ENCODE measurements around the gene FLNC. TPM values are rescaled to one million over a fixed set of nuclear protein-coding genes. Genes with fewer than 3 reads are reported as not detected.

Gene FLNC
- total RNA-seq, 4 donors from 2014 or later = 21.3 to 234 (median 57.9) TPM

GRCh38 chr7:128884561-128885369 lies 54.6 kb downstream of the FLNC start:
- Histone ChIP-seq H3K9me3 (no peaks in the 10 kb centered on the region), H3K27me3 (peaks cover 3% of the 10 kb centered on the region), H3K4me1 (no peaks in the 10 kb centered on the region), H3K27ac (no peak overlapping the region), H3K4me3 (no peak overlapping the region), H3K36me3 (no peaks in the 10 kb centered on the region)
- intact Hi-C loops (cut with DNase I; ENCODE audit: low total_unique reads) = loop anchor here (10.0 kb wide), 1 partner anchor 410 kb away; the partner anchor contains the start of gene METTL2B
- TF ChIP-seq EP300 (IDR thresholded peaks at IDR 0.05; ENCODE audit: low read depth) (no peak), POLR2A (IDR thresholded peaks at IDR 0.05) (no peak), CTCF (IDR thresholded peaks at IDR 0.05) (no peak), POLR2AphosphoS5 (IDR thresholded peaks at IDR 0.05) (no peak)
- in situ Hi-C loops (cut with MboI; ENCODE audit: low pct_ligation_motif_present in 1 of 4, low pct_unique_long_range_greater_than_20kb in 1 of 4, low sequenced_read_pairs in 3 of 4) = loop anchor here in 1 of 4 donors (25.0 kb wide), 1 partner anchor 272 kb away; no protein-coding TSS in a partner anchor
- WGBS, 2 donors (ENCODE audit: low coverage in 1 of 2) = 82% methylated on average over 25 of the region's 26 CpGs; no CpG with 5 or more reads in 1 of the 2 donors
- DNase-seq = no peak

- 87 to 94% methylated on average over 3 to 10 of the region's 10 CpGs for WGBS, 2 donors (ENCODE audit: low coverage in 1 of 2)
- in situ Hi-C loops (cut with MboI; ENCODE audit: low pct_ligation_motif_present in 1 of 4, low pct_unique_long_range_greater_than_20kb in 1 of 4, low sequenced_read_pairs in 3 of 4) (loop anchor here in 1 of 4 donors (25.0 kb wide), 1 partner anchor 273 kb away; no protein-coding TSS in a partner anchor), intact Hi-C loops (cut with DNase I; ENCODE audit: low total_unique reads) (loop anchor here (10.0 kb wide), 1 partner anchor 411 kb away; the partner anchor contains the start of gene METTL2B)
- no peaks in the 10 kb centered on the region for H3K36me3 ChIP-seq
- H3K27ac ChIP-seq = no peak overlapping the region
- DNase-seq = no peak
- peaks cover 0 to under 1% (median under 1%) of the 10 kb centered on the region in 4 donors for H3K4me1 ChIP-seq
- H3K27me3 ChIP-seq = peaks cover 10% of the 10 kb centered on the region
- no peaks in the 10 kb centered on the region for H3K9me3 ChIP-seq
- no peak for TF ChIP-seq CTCF (IDR thresholded peaks at IDR 0.05)
- no peak for TF ChIP-seq EP300 (IDR thresholded peaks at IDR 0.05; ENCODE audit: low read depth)
- TF ChIP-seq POLR2A (IDR thresholded peaks at IDR 0.05) = no peak
- no peak for TF ChIP-seq POLR2AphosphoS5 (IDR thresholded peaks at IDR 0.05)
- no peak overlapping the region for H3K4me3 ChIP-seq
Observed at GRCh38 chr7:128885370-128886187, 55.4 kb downstream of the FLNC start.

GRCh38 chr7:128886391-128887168 lies 56.4 kb downstream of the FLNC start:
- H3K4me3 ChIP-seq = no peak overlapping the region
- no peaks in the 10 kb centered on the region for H3K36me3 ChIP-seq
- H3K4me1 ChIP-seq = peaks cover 5 to 10% (median 7%) of the 10 kb centered on the region in 4 donors
- in situ Hi-C loops (cut with MboI; ENCODE audit: low pct_ligation_motif_present in 1 of 4, low pct_unique_long_range_greater_than_20kb in 1 of 4, low sequenced_read_pairs in 3 of 4) = loop anchor here in 1 of 4 donors (25.0 kb wide), 1 partner anchor 274 kb away; no protein-coding TSS in a partner anchor
- no peak for DNase-seq
- peaks cover 20% of the 10 kb centered on the region for H3K27me3 ChIP-seq
- intact Hi-C loops (cut with DNase I; ENCODE audit: low total_unique reads) = loop anchor here (10.0 kb wide), 1 partner anchor 412 kb away; the partner anchor contains the start of gene METTL2B
- no peak for TF ChIP-seq CTCF (IDR thresholded peaks at IDR 0.05)
- TF ChIP-seq POLR2A (IDR thresholded peaks at IDR 0.05) = no peak
- TF ChIP-seq POLR2AphosphoS5 (IDR thresholded peaks at IDR 0.05) = no peak
- no peak for TF ChIP-seq EP300 (IDR thresholded peaks at IDR 0.05; ENCODE audit: low read depth)
- H3K9me3 ChIP-seq = no peaks in the 10 kb centered on the region
- H3K27ac ChIP-seq = no peak overlapping the region
- WGBS, 2 donors (ENCODE audit: low coverage in 1 of 2) = 79% methylated on average over 11 of the region's 14 CpGs; no CpG with 5 or more reads in 1 of the 2 donors
